Measurements from ENCODE around the gene PECR.

- TF ChIP-seq CTCF (conservative IDR thresholded peaks at IDR 0.05; ENCODE audit: low read depth, low read length), result no peak
- TF ChIP-seq MAZ (IDR thresholded peaks at IDR 0.05; ENCODE audit: borderline replicate concordance, low read depth, low read length), result no peak
- TF ChIP-seq POLR2A (IDR thresholded peaks at IDR 0.05; ENCODE audit: low read depth, low read length), result no peak
- TF ChIP-seq RFX5 (IDR thresholded peaks at IDR 0.05; ENCODE audit: low read depth, low read length), result no peak
- TF ChIP-seq RCOR1 (IDR thresholded peaks at IDR 0.05; ENCODE audit: insufficient replicate concordance, low read length), result no peak
- no peak for TF ChIP-seq CEBPB (IDR thresholded peaks at IDR 0.05; ENCODE audit: low read depth, low read length)
- TF ChIP-seq ELK1 (IDR thresholded peaks at IDR 0.05; ENCODE audit: borderline replicate concordance, low read depth, low read length), result no peak
- TF ChIP-seq NFE2L2 (IDR thresholded peaks at IDR 0.05; ENCODE audit: low read depth, low read length), result no peak
- no peak for TF ChIP-seq RAD21 (IDR thresholded peaks at IDR 0.05; ENCODE audit: low read length)
Measured at GRCh38 chr2:215998636-215999035, 83.0 kb downstream of the PECR start.

All from IMR-90 (cell line).